T47D (cell line): ENCODE measurements around the gene MINDY1.

ENCODE experiments used
- DNase-seq, 2 experiments: peaks; one replicate each; pipeline versions ENCODE4 v3.0.0 to v3.0.0-alpha.2; 2011 to 2012; ENCODE audit warnings: low read depth in 1 of 2, low spot score in 1 of 2
- JUND ChIP-seq: IDR thresholded peaks from 2 replicates; pipeline ENCODE4 v1.6.1; 2012; ENCODE audit warnings: low read depth
- in situ Hi-C: cut with HindIII; loops from 2 replicates; pipeline ENCODE4 v1.10.0; 2016; ENCODE audit warnings: low sequenced_read_pairs, low pct_unique_long_range_greater_than_20kb

Gene MINDY1

DNA sequence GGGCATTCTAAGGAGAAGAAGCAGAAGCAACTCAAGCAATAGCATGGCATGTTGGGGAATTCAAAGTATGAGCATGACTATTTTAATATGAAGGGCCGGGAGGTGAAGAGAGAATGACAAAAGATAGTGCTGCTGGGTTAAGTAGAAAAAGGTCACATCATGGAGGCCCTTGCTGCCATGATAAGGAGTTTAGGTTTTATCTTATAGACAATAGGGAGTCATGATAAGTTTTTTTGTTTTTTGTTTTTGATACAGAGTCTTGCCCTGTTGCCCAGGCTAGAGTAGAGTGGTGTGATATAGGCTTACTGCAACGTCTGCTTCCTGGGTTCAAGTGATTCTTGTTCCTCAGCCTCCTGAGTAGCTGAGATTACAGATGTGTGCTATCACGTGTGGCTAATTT lies 32.8 kb upstream of the MINDY1 start:
- in situ Hi-C loops: no loop called here
- no peak for TF ChIP-seq JUND
- no peak for DNase-seq

DNA sequence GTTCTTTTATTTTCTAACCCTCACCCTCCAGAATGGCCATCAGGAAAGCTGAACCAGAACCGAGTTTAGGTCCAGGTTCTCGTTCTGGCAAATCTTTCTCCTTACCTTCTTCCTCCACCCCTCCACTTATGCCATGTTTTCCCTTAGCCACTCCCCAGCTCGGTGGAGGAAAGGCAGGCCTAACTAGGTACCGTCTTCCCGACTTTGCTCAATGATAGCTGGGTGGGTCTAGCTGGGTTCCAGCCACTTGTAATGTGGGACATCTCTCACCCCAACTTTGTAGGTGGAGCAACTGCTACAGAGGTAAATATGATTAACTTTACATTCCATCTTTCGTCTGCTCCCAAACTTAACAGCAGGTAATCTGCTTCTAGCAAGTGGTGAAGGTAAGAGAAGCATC lies 30.3 kb upstream of the MINDY1 start:
- peak; percentile 51 to 62 for DNase-seq
- in situ Hi-C loops: no loop called here
- no peak for TF ChIP-seq JUND

DNA sequence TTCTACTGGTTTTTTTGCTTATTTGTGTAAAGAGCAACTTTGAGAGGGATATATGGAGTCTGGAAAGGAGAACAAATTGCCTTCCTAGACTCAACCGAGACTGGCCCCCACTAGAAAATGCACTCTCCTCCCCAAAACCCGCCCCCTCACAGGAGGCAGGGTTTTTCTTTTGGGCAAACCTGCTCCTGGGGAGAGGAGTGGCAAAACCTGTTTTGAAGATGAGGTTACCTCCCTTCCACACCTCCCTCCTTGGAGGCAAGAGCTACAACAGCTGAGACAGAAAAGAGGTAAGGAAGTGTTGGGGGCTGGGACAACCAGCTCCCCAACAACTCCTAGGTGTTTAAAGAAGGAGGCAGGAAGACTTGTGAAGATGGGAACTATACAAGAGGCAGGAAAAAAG lies 29.7 kb upstream of the MINDY1 start, which contains the start of gene BNIPL:
BNIPL (plus strand) TSS at position 231 of the 400 bp plus-strand sequence; CDS start at position 371, 140 bp downstream.
- peak; percentile 80 to 93 for DNase-seq

DNA sequence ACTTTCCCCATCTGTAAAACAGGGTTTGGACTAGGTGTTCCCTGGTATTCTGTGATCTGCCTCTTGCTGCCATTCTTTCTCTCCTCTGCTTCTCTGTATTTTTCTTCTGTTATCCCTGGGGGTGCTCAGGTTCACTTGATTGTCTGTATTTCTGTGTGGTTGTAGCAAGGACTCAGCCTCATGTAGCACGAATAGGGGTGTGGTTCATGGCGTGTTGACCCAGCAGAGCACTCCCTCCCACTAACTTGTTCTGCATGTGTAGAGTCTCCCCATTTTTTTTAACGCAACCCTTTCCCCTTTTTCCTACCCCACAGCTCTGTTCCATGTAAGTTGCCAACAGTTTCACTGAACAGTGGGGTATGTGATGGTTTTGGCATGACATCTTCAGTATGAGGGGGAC lies 28.5 kb upstream of the MINDY1 start:
- in situ Hi-C loops: no loop called here
- DNase-seq: no peak
- TF ChIP-seq JUND: no peak

More for the DNA sequence above, 29.7 kb upstream of the MINDY1 start, which contains the start of gene BNIPL:
- no peak for TF ChIP-seq JUND
- in situ Hi-C loops: no loop called here

DNA sequence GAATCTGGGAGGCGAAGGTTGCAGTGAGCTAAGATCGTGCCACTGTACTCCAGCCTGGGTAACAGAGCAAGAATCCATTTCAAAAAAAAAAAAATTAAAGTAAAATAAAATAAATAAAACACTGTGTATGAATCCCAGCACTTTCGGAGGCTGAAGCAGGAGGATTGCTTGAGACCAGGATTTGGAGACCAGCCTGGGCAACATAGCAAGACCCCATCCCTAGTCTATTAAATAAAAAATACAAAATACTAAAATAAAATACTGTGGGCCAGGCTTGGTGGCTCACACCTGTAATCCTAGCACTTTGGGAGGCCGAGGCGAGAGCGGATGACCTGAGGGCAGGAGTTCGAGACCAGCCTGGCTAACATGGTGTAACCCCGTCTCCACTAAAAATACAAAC lies 25.5 kb upstream of the MINDY1 start:
- in situ Hi-C loops: no loop called here
- no peak for DNase-seq
- TF ChIP-seq JUND: no peak

GRCh38 chr1:151026460-151026859 lies 19.8 kb upstream of the MINDY1 start:
- in situ Hi-C loops: no loop called here
- TF ChIP-seq JUND: no peak
- DNase-seq: no peak

DNA sequence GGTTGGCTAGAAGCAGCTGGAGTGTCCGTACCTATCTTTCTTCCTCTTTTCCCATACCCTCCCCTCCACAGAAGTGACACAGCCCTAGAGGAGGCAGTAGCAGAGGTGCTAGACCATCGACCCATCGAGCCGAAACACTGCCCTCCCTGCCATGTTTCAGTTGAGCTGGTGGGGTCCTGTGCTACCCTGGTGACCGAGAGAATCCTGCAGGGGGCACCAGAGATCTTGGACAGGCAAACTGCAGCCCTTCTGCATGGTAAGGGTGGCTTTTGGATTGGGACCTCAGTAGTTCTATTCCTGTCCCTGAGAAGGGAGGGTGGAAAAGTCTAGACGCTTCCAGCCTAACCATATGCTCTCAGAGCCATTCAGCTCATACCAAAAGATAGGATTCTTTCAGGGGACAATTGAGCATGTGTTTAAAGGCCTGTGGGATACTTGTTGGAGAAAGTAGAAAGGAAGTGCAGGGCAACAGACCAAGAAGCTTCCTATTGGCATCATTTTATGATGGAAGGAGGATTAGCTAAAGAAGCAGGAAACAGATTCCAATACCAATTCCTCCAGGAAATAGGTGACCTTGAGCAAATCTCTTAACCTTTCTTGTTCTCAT lies 17.9 kb upstream of the MINDY1 start:
- in situ Hi-C loops: no loop called here
- peak; percentile 82 to 86 for DNase-seq
- TF ChIP-seq JUND: no peak

DNA sequence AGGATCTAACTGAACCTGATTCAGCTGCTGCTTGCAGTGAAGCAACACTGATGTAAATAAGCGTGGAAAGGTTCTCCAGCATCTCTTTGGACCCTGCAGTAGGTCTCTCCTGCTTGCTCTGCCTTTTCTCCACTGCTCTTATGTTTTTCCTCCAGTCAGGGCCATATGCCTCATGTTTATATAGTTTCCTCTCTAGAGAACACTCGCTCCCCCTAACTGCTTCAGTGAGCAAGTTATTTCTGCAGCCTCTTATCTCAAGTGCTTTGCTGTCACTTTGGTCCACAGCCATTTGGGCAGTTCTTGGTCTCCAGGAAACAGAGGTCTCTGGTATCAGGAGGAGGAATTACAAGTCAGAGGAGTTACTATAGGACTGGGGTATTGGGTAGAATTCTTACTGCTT lies 6.8 kb upstream of the MINDY1 start:
- DNase-seq: no peak
- in situ Hi-C loops: no loop called here
- no peak for TF ChIP-seq JUND

GRCh38 chr1:151012684-151013471 lies 6.2 kb upstream of the MINDY1 start:
- no peak for DNase-seq
- in situ Hi-C loops: no loop called here

DNA sequence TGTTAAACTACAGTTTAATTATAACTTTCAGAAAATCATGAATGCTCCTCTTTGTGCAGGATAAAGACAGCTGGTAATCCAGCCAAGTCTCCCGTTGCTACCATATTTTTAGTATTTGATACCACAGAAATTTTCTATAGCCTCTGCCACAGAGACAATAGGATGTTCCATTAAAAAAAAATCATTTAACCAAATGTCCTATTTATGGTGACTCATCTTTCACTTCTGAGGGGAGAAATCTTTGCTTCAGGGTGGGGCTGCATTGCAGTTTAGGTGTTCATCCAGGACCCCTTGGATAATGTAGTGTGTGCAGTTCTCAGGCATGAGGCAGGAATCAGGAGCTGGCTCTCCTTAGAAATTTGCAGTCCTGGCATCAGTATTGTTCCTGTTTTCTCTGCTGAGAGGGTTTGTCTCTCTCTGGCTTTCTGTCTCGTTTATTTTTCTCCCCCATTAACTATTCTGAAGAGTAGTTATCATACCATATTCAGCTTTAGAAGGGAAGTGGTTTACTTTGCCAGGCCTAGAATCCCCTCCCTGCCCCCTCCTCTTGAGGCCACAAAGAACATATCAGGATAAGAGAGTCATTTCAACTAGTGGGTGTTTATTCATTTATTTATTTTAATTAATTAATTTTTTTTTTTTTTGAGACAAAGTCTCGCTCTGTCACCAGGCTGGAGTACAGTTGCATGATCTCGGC lies 4.6 kb upstream of the MINDY1 start:
- in situ Hi-C loops: no loop called here
- DNase-seq: no peak
- TF ChIP-seq JUND: no peak

More at GRCh38 chr1:151012684-151013471, 6.2 kb upstream of the MINDY1 start:
- TF ChIP-seq JUND: no peak

DNA sequence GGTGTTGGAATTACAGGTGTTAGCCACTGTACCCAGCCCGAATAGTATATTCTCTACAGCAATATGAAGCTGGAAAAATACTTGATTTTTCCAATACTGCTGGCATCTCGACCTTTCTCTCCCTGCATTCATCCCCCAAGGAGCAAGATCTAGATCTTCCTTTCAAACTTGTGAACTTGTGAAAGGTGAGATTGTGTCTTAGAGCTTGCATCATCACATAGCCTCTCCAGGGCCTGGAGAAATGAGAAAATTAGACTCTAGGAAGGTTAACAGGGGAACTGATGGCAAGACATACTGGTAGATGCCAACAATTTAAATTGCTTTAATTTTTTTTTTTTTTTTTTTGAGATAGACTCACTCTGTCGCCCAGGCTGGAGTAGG lies 3.6 kb upstream of the MINDY1 start:
- in situ Hi-C loops: no loop called here
- DNase-seq: no peak
- no peak for TF ChIP-seq JUND

GRCh38 chr1:151009674-151010345 lies 3.1 kb upstream of the MINDY1 start:
- no peak for DNase-seq
- TF ChIP-seq JUND: no peak
- in situ Hi-C loops: no loop called here
